ENCODE results near the gene ARPP19.

ARPP19 gene

DNA sequence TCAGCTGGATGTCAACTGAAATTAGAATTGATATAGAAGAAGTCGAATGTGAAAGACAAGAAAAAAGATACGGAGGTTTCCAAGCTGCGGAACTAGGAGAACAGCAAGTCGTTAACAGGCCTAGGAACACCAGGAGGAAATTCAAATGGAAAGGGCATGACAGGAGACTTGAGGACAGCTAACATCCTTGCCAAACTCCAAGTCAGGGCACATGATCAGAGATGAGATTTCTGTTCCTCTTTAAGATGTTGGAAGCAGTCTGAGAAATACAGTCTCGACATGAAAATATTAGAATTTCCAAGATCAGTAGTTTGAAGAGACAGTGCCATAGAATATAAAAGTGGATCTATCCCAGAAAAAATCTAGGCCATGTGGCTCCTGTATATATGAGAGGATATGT, 45.2 kb downstream of the ARPP19 start:
- Histone ChIP-seq H3K4me1 (ENCODE audit: control insufficient read depth, low read length) (peaks cover 16% of the 10 kb centered on the region), H3K27me3 (ENCODE audit: control insufficient read depth, low read length) (no peaks in the 10 kb centered on the region), H3K9me2 (replicated peaks; ENCODE audit: control insufficient read depth, low read length) (no peaks in the 10 kb centered on the region), H3K79me2 (ENCODE audit: control insufficient read depth, low read length) (peaks cover 80% of the 10 kb centered on the region), H3K27ac (ENCODE audit: low read depth, low read length) (no peak overlapping the region), H3K9me3 (ENCODE audit: control insufficient read depth, insufficient read depth, low read length) (no peaks in the 10 kb centered on the region), H3K36me3 (ENCODE audit: control insufficient read depth, low read length) (no peaks in the 10 kb centered on the region), H3K4me3 (ENCODE audit: low read length) (no peak overlapping the region), H3K4me2 (ENCODE audit: low read length) (no peak overlapping the region), H3F3A (ENCODE audit: control insufficient read depth, insufficient read depth) (peaks cover 2% of the 10 kb centered on the region; the same call in 1 of the 2 replicates), H4K20me1 (ENCODE audit: control insufficient read depth, insufficient read depth, low read depth, low read length) (peaks cover 5% of the 10 kb centered on the region; the same call in 1 of the 2 replicates)
- TF ChIP-seq, protein P1, sequence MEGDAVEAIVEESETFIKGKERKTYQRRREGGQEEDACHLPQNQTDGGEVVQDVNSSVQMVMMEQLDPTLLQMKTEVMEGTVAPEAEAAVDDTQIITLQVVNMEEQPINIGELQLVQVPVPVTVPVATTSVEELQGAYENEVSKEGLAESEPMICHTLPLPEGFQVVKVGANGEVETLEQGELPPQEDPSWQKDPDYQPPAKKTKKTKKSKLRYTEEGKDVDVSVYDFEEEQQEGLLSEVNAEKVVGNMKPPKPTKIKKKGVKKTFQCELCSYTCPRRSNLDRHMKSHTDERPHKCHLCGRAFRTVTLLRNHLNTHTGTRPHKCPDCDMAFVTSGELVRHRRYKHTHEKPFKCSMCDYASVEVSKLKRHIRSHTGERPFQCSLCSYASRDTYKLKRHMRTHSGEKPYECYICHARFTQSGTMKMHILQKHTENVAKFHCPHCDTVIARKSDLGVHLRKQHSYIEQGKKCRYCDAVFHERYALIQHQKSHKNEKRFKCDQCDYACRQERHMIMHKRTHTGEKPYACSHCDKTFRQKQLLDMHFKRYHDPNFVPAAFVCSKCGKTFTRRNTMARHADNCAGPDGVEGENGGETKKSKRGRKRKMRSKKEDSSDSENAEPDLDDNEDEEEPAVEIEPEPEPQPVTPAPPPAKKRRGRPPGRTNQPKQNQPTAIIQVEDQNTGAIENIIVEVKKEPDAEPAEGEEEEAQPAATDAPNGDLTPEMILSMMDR (IDR thresholded peaks at IDR 0.05; ENCODE audit: low read depth, low read length, poor library complexity, severe bottlenecking) = no peak
- no peak for TF ChIP-seq EZH2phosphoT487 (IDR thresholded peaks at IDR 0.05; ENCODE audit: borderline replicate concordance, low read length)

DNA sequence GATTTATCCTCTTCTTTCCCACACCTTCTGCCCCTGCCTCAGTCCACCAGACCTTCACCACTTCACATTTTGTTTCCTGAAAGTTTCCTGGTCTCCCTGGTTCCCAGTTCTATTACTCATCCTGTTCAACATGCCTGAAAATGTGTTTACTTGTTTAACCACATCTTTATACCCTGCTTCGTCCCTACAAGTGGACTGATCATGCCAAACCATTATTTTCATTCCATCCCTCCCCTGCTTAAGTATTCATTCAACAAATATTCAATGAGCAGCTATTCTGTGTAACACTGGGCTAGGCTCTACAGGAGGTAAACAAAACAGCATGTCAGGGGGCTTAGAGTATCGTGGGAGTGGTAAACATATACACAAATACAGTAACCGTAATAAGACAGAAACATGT, 45.6 kb downstream of the ARPP19 start:
- Histone ChIP-seq H3K36me3 (ENCODE audit: control insufficient read depth, low read length) (no peaks in the 10 kb centered on the region), H3K9me2 (replicated peaks; ENCODE audit: control insufficient read depth, low read length) (no peaks in the 10 kb centered on the region), H3K27me3 (ENCODE audit: control insufficient read depth, low read length) (no peaks in the 10 kb centered on the region), H3K4me1 (ENCODE audit: control insufficient read depth, low read length) (peaks cover 20% of the 10 kb centered on the region), H3K27ac (ENCODE audit: low read depth, low read length) (no peak overlapping the region), H3K4me2 (ENCODE audit: low read length) (no peak overlapping the region), H3K79me2 (ENCODE audit: control insufficient read depth, low read length) (peaks cover 81% of the 10 kb centered on the region), H3K9me3 (ENCODE audit: control insufficient read depth, insufficient read depth, low read length) (no peaks in the 10 kb centered on the region), H3K4me3 (ENCODE audit: low read length) (no peak overlapping the region), H3F3A (ENCODE audit: control insufficient read depth, insufficient read depth) (peaks cover 2% of the 10 kb centered on the region; the same call in 1 of the 2 replicates), H4K20me1 (ENCODE audit: control insufficient read depth, insufficient read depth, low read depth, low read length) (peaks cover 5% of the 10 kb centered on the region; the same call in 1 of the 2 replicates)
- TF ChIP-seq, protein P1 (IDR thresholded peaks at IDR 0.05; ENCODE audit: low read depth, low read length, poor library complexity, severe bottlenecking) = no peak
- TF ChIP-seq EZH2phosphoT487 (IDR thresholded peaks at IDR 0.05; ENCODE audit: borderline replicate concordance, low read length) = no peak

GRCh38 chr15:52521682-52522081, 47.1 kb downstream of the ARPP19 start:
- no peak for TF ChIP-seq EZH2phosphoT487 (IDR thresholded peaks at IDR 0.05; ENCODE audit: borderline replicate concordance, low read length)
- Histone ChIP-seq H3F3A (ENCODE audit: control insufficient read depth, insufficient read depth) (no peaks in the 10 kb centered on the region), H4K20me1 (ENCODE audit: control insufficient read depth, insufficient read depth, low read depth, low read length) (no peaks in the 10 kb centered on the region), H3K27ac (ENCODE audit: low read depth, low read length) (no peak overlapping the region), H3K9me3 (ENCODE audit: control insufficient read depth, insufficient read depth, low read length) (no peaks in the 10 kb centered on the region), H3K79me2 (ENCODE audit: control insufficient read depth, low read length) (peaks cover 76% of the 10 kb centered on the region), H3K4me2 (ENCODE audit: low read length) (no peak overlapping the region), H3K27me3 (ENCODE audit: control insufficient read depth, low read length) (no peaks in the 10 kb centered on the region), H3K4me3 (ENCODE audit: low read length) (no peak overlapping the region), H3K9me2 (replicated peaks; ENCODE audit: control insufficient read depth, low read length) (no peaks in the 10 kb centered on the region), H3K4me1 (ENCODE audit: control insufficient read depth, low read length) (peaks cover 10% of the 10 kb centered on the region), H3K36me3 (ENCODE audit: control insufficient read depth, low read length) (no peaks in the 10 kb centered on the region)

GRCh38 chr15:52520421-52520820, 48.4 kb downstream of the ARPP19 start:
- Histone ChIP-seq H3K27me3 (ENCODE audit: control insufficient read depth, low read length) (no peaks in the 10 kb centered on the region), H3K36me3 (ENCODE audit: control insufficient read depth, low read length) (no peaks in the 10 kb centered on the region), H3K4me2 (ENCODE audit: low read length) (no peak overlapping the region), H4K20me1 (ENCODE audit: control insufficient read depth, insufficient read depth, low read depth, low read length) (peaks cover 4% of the 10 kb centered on the region; the same call in 1 of the 2 replicates), H3K4me1 (ENCODE audit: control insufficient read depth, low read length) (peaks cover 10% of the 10 kb centered on the region), H3K9me2 (replicated peaks; ENCODE audit: control insufficient read depth, low read length) (no peaks in the 10 kb centered on the region), H3K4me3 (ENCODE audit: low read length) (no peak overlapping the region), H3K79me2 (ENCODE audit: control insufficient read depth, low read length) (peaks cover 78% of the 10 kb centered on the region), H3K27ac (ENCODE audit: low read depth, low read length) (no peak overlapping the region), H3F3A (ENCODE audit: control insufficient read depth, insufficient read depth) (no peaks in the 10 kb centered on the region), H3K9me3 (ENCODE audit: control insufficient read depth, insufficient read depth, low read length) (no peaks in the 10 kb centered on the region)
- no peak for TF ChIP-seq EZH2phosphoT487 (IDR thresholded peaks at IDR 0.05; ENCODE audit: borderline replicate concordance, low read length)
- TF ChIP-seq, protein P1 (IDR thresholded peaks at IDR 0.05; ENCODE audit: low read depth, low read length, poor library complexity, severe bottlenecking) = no peak
